HG03432 (cell line): ENCODE data around the gene BCAM.
"Not testable (repeated sequence)": the region's sequence is repeated elsewhere in the genome, so short reads cannot be mapped to it uniquely, and the experiment has no call there.

Experiments
- ATAC-seq: cut with Tn5 transposase; IDR thresholded peaks from one replicate; pipeline ENCODE4 v1.9.1; 2021; ENCODE audit warnings: mild to moderate bottlenecking, moderate library complexity; ENCODE audit not compliant: unreplicated experiment

The BCAM gene

GRCh38 chr19:44808463-44809371 lies at the start of gene BCAM:
Gene BCAM, plus strand, starts transcription at chr19:44809103. Its CDS starts 22 bp downstream, at chr19:44809125.
- no peak for ATAC-seq

GRCh38 chr19:44762038-44762437 lies 46.9 kb upstream of the BCAM start:
- ATAC-seq, result no peak

GRCh38 chr19:44765033-44765948 lies 43.6 kb upstream of the BCAM start:
- ATAC-seq, result no peak

- no peak for ATAC-seq
These were observed 43.0 kb upstream of the BCAM start for GRCh38 chr19:44765949-44766335.

- ATAC-seq, result no peak
These were observed 41.4 kb upstream of the BCAM start for GRCh38 chr19:44767295-44768180.

GRCh38 chr19:44770550-44771257 lies 38.2 kb upstream of the BCAM start:
- ATAC-seq, result peak; percentile 91

- not testable (repeated sequence) for ATAC-seq
These were observed 36.8 kb upstream of the BCAM start for GRCh38 chr19:44772144-44772543.

GRCh38 chr19:44772959-44773358 lies 35.9 kb upstream of the BCAM start:
- no peak for ATAC-seq

- ATAC-seq, result no peak
These were observed 33.1 kb upstream of the BCAM start for GRCh38 chr19:44775676-44776240.

GRCh38 chr19:44776402-44777096 lies 32.4 kb upstream of the BCAM start:
- no peak for ATAC-seq

GRCh38 chr19:44777715-44778347 lies 31.1 kb upstream of the BCAM start, which contains the start of gene CBLC:
Gene CBLC, plus strand, starts transcription at chr19:44777890. Its CDS starts 42 bp downstream, at chr19:44777932.
- no peak for ATAC-seq

- ATAC-seq, result no peak
These were observed 29.8 kb upstream of the BCAM start for GRCh38 chr19:44779150-44779549.

- not testable (repeated sequence) for ATAC-seq
These were observed 27.2 kb upstream of the BCAM start for GRCh38 chr19:44781694-44782093.

- ATAC-seq, result no peak
These were observed 26.2 kb upstream of the BCAM start for GRCh38 chr19:44782729-44783128.

- ATAC-seq, result no peak
These were observed 25.4 kb upstream of the BCAM start for GRCh38 chr19:44783545-44783944.

- ATAC-seq, result no peak
These were observed 23.6 kb upstream of the BCAM start for GRCh38 chr19:44785271-44785670.

GRCh38 chr19:44785993-44786392 lies 22.9 kb upstream of the BCAM start:
- no peak for ATAC-seq

- no peak for ATAC-seq
These were observed 19.9 kb upstream of the BCAM start for GRCh38 chr19:44788971-44789370.
